Activated CD4-positive, alpha-beta T cell treated with anti-CD3 and anti-CD28 coated beads for 4 hours (primary cell): ENCODE results near the gene ARL13B.
"Not testable (repeated sequence)": the region's sequence is repeated elsewhere in the genome, so short reads cannot be mapped to it uniquely, and the experiment has no call there.

Source experiments
- DNase-seq, 2 donors: peaks; one replicate each; pipeline ENCODE4 v3.0.0-alpha.2; 2020

The ARL13B gene

DNA sequence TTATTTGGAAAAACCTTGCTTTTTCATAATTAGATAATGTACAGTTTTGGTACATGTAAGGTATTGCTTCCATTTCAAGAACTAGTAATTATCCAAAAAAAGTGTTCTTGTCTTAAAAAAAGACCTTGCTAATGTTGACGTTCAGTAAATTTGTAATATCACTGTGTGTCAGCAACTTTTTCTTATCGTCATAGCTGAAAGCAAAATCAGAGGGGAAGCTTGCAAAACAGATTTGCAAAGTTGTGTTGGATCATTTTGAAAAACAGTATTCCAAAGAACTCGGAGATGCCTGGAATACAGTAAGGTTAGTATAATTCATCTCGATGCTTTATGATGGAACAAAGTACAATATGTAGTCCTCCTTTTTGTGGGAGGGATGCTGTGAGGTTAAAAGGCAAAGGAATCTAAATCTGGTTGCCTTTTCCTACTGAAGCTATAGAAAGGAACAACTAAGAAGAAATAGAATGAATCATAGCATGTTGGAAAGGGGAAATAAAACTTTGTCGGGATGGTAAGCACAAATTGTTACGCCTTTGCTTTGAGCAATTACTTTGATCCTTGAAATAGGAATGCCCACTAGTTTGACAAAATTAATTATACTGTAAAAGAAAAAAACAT is 84.4 kb downstream of the ARL13B start:
- no peak for DNase-seq

DNA sequence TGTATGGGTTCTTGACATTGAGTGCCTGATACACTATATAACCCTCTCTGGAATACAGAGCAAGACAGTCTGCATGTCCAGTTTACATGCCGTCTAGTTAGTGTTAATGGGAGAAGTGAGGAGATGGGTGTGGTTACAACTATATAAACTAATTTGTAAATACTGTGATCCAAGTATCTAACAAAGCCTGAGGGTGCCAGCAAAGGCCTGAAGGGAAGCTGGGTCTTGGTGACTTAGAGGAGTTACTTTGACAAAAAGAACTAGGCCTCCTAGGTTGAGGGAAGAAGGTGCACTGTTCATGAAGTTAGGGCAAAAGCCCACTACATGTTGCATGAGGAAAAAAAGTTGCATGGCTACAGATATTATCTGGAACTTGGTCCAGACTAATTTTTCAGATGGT is 85.2 kb downstream of the ARL13B start:
- DNase-seq: no peak

DNA sequence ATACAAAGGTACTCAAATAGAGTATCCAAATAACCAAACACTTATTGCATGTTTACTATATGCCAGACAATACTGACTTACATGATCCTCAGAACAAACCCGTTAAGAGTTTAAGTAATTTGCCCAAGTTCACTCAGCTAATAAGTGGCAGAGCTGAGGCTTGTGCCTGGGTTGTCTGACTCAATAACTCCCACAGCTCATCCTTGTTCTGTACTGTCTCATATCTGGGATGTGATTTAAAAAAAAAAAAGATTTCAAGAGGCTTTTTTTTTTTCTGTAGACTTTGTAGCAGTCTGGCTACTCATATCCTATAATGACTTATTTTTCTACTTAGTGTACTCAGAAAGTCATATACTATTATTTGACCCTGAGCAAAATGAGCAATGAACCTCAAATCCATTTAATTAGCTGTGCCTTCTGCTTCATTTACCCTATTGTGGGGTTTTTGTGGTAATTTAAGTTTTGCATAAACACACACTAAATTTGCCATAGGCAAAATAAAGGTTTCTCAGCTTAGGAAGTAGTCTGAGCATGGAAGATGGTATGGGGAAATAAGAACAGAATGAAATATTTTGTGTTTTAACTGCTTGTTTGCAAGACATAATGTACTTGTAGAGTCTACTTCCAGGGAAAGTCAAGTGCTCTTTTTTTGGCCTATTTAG is 86.0 kb downstream of the ARL13B start:
- DNase-seq: no peak

DNA sequence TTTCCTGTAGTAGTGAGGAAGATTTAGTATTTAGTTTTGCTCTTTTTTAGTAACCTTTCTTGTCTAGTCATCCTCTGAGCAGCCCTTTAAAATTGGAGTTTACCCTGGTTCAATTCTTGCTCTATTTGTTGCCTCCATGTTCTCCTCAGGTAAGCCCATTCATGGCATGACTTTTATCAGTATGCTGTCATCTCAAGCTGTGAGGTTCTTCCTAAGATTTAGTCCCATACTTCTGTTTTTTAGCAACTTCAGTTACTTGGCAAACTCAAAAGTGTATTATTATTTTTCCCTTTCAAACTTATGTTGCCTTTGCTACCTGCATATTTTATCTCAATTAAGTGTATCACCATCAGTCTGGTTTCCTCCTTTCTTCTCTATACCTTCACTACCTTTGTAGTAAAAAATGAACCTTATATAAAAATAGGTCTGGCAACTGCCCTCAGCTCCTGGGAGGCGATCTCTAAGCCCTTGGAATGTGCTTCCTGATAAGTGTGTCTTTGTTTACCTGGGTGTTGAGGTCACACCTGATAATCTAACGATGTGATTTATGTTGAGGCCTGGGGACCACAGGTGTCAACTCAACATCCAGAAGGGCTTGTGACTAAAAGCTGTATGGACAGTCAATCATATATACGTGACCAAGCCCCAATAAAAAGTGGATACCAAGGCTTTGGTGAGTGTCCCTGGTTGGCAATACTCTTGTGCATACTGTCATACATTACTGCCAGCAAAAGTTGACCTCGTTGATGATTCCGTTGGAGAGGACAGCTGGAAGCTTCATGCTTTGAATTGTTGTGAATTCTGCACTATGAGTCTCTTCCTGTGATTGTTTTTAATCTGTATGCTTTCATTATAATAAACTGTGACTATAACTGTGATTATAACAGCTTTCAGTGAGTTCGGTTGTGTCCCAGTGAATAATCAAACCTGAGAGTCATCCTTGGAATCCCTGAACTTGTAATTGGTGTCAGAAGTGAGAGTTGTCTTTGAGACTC is 86.8 kb downstream of the ARL13B start:
- DNase-seq: no peak

DNA sequence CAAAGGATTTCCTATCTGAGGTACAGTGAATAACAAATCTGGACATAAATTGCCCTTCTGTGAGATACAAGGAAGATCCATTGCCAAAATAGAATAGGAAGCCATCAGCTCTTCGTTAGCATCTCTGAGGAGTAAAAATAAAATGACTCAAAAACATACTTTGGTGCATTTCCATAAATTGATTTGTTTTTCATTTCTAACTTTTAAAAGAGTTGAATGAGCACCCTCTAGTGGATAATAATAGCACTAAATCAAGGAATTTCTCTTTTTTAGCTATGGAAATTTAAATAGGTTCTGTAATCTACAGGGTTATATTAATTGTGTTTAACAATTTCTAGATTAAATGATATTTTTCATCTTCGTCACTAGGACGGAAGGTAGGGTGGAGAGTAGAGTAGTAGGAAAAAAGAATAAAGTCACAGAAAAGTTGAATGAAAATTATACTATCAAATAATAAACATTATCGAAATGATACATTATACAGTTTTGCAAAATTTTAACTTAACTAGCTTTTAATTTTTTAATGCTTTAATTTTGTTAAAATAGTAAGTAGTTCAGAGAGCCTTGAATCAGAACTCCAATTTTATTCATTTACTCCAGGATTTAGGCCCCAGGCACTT is 89.3 kb downstream of the ARL13B start:
- DNase-seq: no peak

DNA sequence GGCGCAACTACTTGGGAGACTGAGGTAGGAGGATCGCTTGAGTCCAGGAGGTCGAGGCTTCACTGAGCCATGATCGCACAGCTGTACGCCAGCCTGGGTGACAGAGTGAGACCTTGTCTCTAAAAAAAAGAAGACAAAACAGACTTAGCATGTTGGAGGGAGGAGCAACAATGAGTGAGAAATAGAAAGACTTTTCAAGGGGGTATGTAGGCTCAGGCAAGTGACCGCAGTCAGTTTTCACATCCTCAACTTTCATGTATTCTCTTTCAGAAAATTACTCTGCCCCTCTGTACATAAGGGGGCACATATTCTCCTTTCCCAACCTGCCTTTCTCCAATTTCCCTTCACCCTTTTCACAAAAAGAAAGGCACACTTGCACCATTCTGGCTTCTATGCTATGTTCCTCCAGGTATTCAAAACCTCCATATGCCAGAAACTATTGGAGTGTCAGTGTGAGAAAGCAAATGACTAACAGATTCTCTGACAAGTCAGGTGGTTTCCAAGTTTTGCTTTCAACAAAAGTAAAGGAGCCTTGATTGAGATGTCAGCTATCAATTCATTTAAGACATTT is 90.5 kb downstream of the ARL13B start:
- no peak for DNase-seq

DNA sequence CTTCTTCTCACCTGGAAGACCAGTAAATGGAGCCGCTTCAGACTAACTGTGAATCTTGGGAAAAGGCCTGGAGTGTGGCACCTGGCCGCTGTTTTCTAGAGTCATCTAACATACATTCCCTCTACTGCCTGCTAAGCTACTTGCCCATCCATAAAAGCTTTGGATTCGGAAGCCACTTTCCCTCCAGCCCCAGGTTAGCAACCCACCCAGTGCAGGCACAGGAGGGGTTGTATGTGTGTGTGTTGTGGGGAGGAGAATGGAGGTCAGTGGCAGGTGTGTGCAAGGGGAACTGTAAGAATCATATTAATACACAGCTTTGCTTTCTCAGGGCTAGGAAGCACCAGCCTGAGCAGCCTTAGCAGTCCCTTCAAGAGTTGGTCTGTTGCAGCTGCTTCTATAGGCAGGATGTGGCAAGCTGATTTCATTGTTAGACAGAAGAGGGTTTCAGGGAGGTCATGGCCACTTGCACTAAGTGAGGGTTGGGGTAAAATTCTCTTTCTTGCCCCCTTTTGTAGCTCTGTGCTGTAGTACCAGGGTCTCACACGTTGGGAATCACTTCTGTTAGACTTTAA is 91.8 kb downstream of the ARL13B start:
- no peak for DNase-seq

DNA sequence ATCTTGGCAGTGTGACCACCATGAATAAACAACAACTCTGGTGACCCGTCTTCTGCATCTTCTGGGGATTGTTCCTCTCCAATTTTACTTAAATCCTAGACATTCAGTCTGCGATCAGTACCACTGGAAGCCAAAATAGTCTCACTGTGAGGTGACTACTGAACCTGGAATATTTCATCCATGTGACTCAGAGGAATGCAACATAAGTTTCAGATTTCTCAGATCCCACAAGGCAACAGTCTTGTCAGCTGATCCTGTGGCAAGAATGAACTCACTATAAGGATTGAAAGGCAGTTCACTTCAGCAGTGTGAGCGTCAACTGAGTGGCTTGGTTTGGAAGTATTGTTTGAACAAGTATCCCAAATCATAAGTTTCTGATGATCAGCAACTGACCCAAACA is 96.1 kb downstream of the ARL13B start:
- DNase-seq: no peak

DNA sequence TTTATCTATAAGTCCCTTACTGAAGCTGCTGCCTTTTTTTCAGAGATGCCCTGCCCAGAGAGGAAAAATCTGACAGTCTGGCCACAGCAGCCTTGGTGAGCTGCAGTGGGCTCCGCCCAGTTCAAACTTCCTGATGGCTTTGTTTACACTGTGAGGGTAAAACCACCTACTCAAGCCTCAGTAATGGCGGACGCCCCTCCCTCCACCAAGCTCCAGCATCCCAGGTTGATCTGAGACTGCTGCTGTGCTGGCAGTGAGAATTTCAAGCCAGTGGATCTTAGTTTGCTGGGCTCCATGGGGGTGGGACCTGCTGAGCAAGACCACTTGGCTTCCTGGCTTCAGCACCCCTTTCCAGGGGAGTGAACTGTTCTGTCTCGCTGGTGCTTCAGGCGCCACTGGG is 100.6 kb downstream of the ARL13B start:
- not testable (repeated sequence) for DNase-seq

DNA sequence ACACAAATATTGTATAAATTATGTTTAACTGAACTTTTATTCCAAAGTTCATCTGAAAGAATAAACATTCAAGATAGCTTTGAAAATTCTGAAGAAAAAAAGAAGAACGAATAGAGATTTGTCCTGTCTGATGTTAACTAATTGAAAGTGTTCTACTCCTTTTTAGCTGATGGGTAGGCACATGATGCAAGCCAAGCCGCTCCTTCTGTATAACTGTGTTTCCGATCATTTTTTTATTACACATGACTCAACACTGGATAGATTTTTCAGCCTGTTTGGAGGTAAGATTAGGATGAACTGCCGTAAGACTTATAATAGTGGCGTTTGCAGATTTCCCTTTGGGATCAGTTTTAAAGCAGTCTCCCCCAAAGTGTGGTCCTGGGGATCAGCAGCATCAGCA is 101.9 kb downstream of the ARL13B start:
- no peak for DNase-seq

DNA sequence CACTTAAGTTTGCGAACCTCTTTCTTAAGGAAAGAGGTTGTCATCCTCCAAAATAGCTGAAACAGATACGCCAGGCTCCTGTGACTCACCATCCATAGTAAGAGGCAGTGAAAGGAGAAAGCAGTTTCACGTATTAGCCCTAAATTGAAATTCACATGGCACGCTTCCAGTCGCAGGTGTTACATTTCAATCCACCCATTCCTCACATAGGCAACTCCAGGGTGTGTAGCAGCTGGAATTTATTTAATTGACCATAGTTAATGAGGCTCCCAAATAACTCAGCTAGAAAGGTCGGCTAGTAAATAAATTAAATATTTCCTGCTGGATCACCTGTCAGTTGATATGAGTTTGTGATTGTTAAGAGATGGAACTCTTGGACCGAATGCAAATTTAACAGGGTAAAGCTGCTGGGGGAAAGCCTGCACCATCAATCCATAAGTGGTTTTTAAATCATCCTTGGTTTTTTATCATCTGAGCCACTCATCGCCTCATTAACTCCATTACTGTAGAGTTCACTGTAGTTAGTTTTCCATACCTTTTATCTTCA is 102.5 kb downstream of the ARL13B start:
- no peak for DNase-seq

DNA sequence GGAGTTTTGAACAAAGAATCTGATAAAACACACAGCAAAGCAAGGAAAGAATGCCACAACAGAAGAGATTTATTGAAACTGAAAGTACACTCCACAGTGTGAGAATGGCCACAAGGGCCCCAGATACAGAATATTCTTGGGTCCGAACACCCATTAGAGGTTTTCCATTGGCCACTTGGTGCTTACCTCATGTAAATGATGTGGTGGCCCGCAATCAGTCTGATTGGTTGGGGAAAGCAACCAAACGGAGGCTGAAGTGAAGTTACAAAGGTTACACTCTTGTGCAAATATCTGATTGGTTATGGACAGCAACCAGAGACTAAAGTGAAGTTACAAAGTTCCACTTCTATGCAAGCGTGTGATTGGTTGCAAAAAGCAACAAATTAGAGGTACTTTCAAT is 103.3 kb downstream of the ARL13B start:
- no peak for DNase-seq

DNA sequence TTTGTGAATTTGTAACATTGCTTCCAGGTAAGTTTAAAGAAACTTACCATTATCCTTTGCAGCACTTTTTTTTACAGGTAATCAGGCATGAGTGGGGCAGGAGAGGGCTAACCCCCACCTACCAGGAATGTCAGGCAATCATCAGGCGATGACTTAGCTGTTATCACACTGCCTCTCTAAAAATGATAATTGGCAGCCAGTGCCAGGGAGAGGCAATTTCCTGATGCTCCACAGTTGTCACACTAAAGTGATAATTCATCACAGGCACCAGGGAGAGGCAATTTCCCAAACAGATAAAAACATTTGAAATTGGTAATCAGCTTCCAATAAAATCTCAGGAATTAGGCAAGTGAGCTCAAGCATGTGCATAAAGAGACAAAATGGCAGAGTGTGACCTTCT is 109.2 kb downstream of the ARL13B start:
- DNase-seq: no peak

DNA sequence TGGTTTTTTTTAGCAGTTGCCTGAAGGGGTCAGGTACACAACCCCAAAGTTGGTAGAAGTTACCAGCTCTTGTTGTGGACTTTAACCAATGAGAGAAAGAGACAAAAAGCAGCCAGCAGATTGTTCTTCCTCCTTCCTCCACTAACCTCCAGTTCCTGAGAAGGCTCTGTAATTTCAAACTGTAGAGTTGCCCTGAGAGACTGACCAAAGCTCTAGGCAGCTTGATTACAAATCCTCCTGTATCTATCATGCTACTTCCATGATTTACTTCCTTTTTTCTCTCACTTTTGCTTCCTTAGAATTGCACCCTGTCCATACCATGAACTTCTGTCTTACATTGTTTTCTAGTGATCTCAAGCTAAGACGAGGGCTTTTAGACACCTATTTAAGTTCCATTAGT is 112.1 kb downstream of the ARL13B start:
- no peak for DNase-seq

DNA sequence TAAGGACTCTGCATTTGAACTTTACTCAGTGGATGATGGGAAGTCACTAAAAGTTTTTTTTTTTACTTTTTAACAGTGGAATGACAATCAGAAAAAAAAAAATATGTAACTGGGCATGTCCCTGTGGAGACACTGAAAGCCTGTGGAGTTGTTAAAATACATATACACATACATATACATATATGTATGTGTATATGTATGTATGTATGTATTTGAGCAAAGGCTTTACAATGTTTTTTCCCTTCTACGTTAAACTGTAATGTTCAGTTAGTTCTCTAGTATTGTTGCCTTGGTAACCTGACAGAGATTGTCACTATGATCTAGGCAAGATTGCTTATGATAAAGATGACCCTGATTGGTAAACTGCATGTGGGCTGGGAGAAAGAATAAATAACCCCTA is 113.2 kb downstream of the ARL13B start:
- DNase-seq: no peak

DNA sequence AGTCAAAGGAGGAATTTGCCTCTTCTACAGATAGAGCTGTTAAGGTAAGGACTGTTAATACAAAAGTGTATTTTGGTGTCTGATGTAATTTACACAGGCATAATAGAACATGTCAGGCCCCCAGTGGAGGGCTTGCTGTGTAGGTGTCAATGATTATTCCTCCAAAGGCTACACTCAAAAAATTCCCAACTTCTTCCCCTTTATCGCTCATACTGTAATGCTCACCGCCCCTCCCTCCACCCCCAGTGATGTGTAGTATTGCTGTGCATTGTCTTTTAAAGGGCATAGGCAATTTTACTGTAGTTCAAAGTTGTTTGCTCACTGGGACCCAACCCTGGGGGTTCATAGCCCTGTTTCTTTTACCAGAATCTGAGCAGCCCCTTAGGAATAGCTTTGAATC is 115.2 kb downstream of the ARL13B start:
- DNase-seq: no peak

DNA sequence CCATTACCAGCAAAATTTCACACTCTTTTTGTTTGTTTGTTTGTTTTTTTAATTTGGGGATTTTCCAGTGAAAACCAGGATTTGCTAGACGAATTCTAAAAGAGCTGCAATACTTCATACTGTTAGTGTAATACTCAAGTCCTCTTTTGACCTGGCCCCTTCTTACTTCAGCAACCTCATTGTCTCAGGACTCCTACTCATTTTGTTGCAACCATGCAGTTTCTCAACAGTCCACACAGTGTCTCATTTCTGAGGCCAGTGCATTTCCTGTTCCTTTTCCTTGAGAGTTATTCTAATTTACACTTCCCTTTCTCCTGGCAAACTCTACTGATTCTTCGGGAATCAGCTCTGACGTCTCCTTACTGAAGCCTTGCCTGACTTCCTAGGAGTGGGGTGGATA is 118.5 kb downstream of the ARL13B start:
- DNase-seq: no peak

DNA sequence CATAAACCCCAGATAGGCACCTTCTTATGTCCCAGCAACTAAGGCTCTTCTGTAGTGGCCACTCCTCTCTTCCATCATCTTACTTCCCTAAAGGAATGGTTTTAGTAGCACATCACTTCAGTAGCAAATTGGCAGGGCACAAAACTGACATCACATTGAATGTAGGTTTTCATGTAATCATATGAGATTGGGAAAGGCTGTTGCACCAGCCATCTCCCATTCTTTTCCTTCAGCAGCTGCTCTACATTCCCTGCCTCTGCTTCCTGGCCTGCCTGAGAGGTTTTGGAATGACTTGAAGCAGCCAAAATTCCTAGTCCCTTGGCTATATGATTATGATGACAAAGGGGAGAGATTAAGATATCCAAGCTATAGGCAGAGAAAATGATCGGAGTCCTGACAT is 119.4 kb downstream of the ARL13B start:
- no peak for DNase-seq

DNA sequence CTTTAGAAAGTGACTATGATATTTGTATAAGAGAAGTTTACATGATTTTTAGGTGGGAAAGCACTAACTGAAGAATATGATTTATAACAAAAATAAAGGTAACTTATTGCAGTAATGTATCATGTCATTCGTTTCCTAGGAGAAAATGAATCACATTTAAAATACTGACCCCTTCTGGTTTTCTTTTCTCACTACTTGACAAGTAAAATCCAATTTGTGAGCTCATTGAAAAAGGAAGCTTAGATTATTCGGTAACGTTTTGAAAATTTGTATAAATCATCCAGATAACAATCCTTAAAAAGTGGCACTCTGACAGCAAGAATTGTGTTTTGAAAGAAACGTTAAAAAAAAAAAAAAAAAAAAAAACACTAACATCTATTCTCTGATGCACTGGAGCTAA is 121.9 kb downstream of the ARL13B start:
- DNase-seq: no peak
